Stimulated activated CD4-positive, alpha-beta T cell treated with anti-CD3 and anti-CD28 coated beads, Interleukin-12 subunit alpha, Interleukin-12 subunit beta, amount 100 ng/mL, for 4 hours (primary cell): ENCODE measurements around the gene ANAPC16.
"Not testable (repeated sequence)": the region's sequence is repeated elsewhere in the genome, so short reads cannot be mapped to it uniquely, and the experiment has no call there.

Experiments
- DNase-seq: peaks from one replicate; pipeline ENCODE4 v3.0.0-alpha.2; 2020

Gene ANAPC16

GRCh38 chr10:72215611-72216549 lies at the start of gene ANAPC16, which contains the start of gene ASCC1:
ANAPC16 (plus strand) TSS chr10:72216012; CDS start chr10:72223915, 7,903 bp downstream.
ASCC1 (minus strand) TSS chr10:72216276; CDS start chr10:72213298, 2,978 bp downstream.
- peak; percentile 94 for DNase-seq

DNA sequence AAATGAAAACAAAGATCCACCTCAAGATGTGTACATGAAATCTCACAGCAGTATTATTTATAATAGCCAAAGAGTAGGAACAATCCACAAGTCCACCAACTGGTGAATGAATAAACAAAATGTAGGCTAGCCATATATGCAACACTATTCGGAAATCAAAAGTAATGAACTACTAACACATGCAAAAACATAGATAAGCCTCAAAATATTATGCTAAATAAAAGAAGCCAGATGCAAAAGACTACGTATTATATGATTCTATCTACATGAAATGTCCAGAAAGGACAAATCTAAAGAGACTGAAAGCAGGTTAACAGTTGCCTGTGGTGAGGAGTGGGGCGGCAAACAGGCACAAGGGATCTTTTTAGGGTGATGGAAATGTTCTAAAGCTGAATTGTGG lies 48.7 kb upstream of the ANAPC16 start:
- no peak for DNase-seq

DNA sequence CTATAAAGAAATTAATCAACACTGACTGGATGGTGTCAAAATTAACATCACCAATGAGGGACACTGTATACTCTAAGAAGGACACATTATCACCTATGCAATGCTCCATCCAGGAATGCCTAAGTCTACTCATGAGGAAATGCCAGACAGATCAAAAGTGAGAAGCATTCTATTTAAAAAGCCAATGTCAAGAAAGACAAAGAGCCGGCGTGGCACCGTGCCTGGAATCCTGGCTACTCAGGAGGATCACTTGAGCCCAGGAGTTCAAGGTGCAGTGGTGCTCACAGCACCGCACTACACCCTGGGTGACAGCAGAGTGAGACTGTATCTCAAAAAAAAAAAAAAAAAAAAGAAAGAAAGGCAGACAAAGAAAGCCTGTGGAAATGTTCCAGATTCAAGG lies 45.5 kb upstream of the ANAPC16 start:
- no peak for DNase-seq

- no peak for DNase-seq
Measured at GRCh38 chr10:72170733-72171132, 45.1 kb upstream of the ANAPC16 start.

GRCh38 chr10:72171175-72171630 lies 44.6 kb upstream of the ANAPC16 start:
- no peak for DNase-seq

- no peak for DNase-seq
Measured at GRCh38 chr10:72173262-72173618, 42.6 kb upstream of the ANAPC16 start.

- no peak for DNase-seq
Measured at GRCh38 chr10:72173619-72174296, 42.1 kb upstream of the ANAPC16 start.

GRCh38 chr10:72174297-72174662 lies 41.5 kb upstream of the ANAPC16 start:
- DNase-seq, result no peak

DNA sequence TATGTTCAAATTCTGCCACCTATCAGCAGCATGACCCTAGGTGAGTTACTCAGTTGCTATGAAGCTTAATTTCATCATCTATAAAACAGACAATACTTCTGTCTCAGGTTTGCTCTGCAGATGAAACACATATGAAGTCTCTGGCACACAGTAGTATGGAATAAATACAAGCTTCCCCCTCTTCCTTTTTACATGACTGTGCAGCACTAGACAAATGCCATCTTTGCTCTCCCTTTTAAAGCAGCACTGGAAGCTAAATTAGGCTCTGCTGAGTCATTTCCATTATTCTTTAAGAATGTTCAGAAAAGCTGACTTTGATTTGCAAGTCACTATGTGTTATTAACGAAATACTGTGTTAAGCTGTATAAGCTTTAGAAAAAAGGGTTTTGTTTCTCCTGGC lies 40.7 kb upstream of the ANAPC16 start:
- no peak for DNase-seq

GRCh38 chr10:72176701-72177100 lies 39.1 kb upstream of the ANAPC16 start:
- DNase-seq, result no peak

DNA sequence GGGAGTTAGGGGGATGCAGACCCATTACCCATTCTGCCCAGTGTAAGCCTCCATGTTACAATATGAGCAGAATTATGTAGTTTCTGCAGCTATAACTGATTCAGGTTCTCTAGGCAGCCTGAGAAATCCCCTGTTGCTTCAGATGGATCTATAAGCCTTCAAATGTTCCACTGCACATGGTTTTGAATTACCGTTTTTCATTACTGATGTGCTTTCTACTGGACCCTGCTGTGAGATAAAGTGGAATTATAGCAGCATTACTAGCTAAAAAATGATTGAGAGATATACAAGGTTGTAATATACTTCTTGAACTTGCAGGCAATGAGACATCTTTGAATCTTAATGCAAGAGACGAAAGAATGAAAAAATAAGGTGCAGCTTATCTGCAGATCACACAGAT lies 38.4 kb upstream of the ANAPC16 start:
- no peak for DNase-seq

GRCh38 chr10:72184156-72184555 lies 31.7 kb upstream of the ANAPC16 start:
- no peak for DNase-seq

- DNase-seq, result no peak
Measured at GRCh38 chr10:72186258-72186981, 29.4 kb upstream of the ANAPC16 start.

- no peak for DNase-seq
Measured at GRCh38 chr10:72186982-72187330, 28.9 kb upstream of the ANAPC16 start.

- DNase-seq, result no peak
Measured at GRCh38 chr10:72194949-72195348, 20.9 kb upstream of the ANAPC16 start.

DNA sequence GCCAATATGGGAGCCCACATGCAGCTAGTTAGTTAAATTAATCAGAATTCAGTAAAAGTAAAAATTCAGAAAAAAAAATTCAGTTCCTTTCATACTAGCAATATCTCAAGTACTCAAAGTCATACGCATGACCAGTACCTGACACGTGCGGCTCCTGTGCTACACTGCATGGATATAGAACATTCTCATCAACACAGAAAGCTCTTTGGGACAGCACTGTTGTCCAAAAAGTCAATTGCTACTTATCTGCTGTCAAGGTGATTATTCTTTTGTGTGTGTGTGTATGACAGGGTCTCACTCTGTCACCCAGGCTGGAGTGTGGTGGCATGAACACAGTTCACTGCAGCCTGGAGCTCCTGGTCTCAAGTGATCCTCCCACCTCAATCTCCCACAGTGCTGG lies 14.9 kb upstream of the ANAPC16 start:
- DNase-seq, result no peak

DNA sequence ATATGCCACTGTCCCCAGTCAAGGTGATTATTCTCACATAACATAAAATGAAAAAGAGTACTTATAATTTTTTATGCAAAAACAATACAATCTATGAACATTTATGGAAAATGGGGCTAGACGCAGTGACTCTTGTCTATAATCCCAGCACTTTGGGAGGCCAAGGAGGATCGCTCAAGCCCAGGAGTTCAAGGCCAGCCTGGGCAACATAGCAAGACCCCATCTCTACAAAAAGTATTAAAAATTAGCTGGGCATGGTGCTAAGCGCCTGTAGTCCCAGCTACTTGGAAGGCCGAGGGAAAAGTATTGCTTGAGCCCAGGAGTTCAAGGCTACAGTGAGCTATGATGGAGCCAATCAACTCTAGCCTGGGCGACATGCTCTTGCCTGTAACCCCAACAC lies 14.5 kb upstream of the ANAPC16 start:
- DNase-seq, result no peak

DNA sequence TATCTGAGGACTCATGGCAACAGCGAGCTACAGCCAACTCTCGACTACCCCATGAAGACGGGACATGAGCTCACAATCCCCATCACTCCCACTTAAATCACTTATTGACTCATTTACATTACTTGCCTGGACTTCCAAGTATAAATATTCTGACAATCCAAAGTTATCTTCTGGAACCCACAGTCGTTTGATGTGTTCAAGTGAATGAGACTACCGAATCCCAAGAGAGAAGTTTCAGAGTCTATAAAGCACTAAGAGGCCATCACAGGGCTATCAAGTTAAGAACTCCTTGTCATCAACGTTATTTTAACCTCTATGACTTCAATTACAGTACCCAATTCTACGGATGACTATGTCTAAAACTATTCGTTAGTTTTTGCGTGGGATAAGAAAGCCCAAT lies 11.5 kb upstream of the ANAPC16 start:
- no peak for DNase-seq

GRCh38 chr10:72204724-72205123 lies 11.1 kb upstream of the ANAPC16 start:
- DNase-seq, result no peak

DNA sequence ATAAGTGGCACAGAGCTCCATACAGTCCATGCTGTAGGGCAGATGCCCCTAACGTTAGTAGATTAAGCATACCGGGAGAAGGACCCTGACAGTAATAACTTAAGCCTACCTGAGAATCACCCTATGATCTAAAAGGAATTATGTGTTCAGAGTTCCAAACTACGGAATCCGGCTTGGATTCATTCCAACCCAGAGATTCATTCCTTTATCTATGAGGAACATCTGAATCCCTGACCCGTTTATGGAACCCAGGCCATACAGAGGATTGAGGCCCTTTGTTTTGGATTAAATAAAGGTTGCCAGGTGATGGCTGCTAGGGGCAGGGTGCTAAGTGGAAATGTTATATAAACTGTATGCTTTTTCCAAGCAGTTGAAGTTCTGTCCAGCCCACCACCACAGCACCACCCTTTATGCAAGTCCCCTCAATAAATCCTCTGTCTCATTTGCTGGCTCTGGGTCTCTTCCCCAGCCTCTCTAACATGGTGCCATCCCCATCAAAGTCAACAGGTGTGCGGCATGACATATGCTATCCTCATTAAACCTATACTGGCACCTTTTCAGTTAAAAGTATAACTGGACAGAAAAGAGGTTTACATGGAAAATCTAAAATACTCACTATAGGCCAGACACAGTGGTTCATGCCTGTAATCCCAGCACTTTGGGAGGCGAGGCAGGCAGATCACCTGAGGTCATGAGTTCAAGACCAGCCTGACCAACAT lies 9.1 kb upstream of the ANAPC16 start:
- DNase-seq, result no peak

DNA sequence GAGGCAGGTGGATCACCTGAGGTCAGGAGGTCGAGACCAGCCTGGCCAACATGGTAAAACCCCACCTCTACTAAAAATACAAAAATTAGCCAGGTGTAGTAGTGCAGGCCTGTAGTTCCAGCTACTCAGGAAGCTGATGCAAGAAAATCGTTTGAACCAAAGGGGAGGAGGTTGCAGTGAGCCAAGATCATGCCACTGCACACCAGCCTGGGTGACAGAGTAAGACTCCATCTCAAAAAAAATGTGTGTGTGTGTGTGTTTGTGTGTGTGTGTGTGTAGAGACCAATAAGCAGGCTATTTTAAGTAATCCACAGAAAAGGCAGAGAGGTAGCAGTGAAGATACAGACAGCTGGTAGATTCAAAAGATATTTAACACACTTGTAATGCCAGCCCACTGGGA lies 7.3 kb upstream of the ANAPC16 start:
- not testable (repeated sequence) for DNase-seq

GRCh38 chr10:72211381-72211780 lies 4.4 kb upstream of the ANAPC16 start:
- not testable (repeated sequence) for DNase-seq

DNA sequence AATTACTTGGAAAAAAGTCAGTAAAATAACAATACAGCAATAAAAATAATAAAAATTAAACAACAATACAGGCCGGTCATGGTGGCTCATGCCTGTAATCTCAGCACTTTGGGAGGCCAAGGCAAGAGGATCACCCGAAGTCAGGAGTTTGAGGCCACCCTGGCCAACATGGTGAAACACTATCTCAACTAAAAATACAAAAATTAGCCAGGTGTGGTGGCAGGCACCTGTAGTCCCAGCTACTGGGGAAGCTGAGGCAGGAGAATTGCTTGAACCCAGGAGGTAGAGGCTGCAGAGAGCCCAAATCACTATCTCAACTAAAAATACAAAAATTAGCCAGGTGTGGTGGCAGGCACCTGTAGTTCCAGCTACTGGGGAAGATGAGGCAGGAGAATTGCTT lies 4.0 kb upstream of the ANAPC16 start:
- not testable (repeated sequence) for DNase-seq
